Tibial nerve (tissue), 4 donors: ENCODE results near the gene CNST.

Experiments used
- EP300 ChIP-seq, 2 donors: sonication (generic); formaldehyde crosslinking; IDR thresholded peaks; one replicate each; pipeline ENCODE4 v1.6.1; 2017; ENCODE audit warnings: antibody characterized with exemption in 2 of 2, mild to moderate bottlenecking in 1 of 2
- POLR2A ChIP-seq, 2 donors: fragments of 450-650 bp; IDR thresholded peaks; one replicate each; pipeline ENCODE4 v1.6.1; 2017; ENCODE audit warnings: antibody characterized with exemption in 2 of 2, mild to moderate bottlenecking in 2 of 2, moderate library complexity in 2 of 2
- TF ChIP-seq, protein P1 (sequence below), 5 experiments: fragments of 200-600 bp in 3 of 5; fragments of 450-650 bp in 2 of 5; sonication (generic) in 3 of 5; IDR thresholded peaks; one replicate each; pipeline ENCODE4 v1.5.1; 2016 to 2019; ENCODE audit warnings: antibody characterized with exemption in 5 of 5, mild to moderate bottlenecking in 3 of 5, moderate library complexity in 2 of 5

DNA sequence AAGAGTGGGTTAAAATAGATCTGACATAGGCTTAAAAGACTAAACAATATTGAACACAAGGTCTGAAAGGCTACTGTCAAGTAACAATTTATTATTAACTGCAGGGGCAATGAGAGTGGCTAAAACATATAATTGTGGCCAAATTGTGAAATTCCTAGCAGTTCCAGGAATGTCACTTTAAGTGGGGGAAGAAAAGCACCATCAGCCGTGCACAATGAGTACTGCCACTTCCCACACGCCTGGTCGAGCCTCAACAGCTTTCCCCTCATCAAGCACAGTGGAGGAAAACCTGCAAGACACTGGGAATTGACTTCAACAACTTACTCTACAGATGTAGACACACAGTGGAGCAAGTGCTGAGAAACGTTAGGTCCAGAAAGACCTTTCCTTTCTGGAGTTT lies 16.6 kb upstream of the CNST start:
- TF ChIP-seq, protein P1, sequence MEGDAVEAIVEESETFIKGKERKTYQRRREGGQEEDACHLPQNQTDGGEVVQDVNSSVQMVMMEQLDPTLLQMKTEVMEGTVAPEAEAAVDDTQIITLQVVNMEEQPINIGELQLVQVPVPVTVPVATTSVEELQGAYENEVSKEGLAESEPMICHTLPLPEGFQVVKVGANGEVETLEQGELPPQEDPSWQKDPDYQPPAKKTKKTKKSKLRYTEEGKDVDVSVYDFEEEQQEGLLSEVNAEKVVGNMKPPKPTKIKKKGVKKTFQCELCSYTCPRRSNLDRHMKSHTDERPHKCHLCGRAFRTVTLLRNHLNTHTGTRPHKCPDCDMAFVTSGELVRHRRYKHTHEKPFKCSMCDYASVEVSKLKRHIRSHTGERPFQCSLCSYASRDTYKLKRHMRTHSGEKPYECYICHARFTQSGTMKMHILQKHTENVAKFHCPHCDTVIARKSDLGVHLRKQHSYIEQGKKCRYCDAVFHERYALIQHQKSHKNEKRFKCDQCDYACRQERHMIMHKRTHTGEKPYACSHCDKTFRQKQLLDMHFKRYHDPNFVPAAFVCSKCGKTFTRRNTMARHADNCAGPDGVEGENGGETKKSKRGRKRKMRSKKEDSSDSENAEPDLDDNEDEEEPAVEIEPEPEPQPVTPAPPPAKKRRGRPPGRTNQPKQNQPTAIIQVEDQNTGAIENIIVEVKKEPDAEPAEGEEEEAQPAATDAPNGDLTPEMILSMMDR (IDR thresholded peaks at IDR 0.05) = no peak
- TF ChIP-seq EP300 (IDR thresholded peaks at IDR 0.05) = no peak
- no peak for TF ChIP-seq POLR2A (IDR thresholded peaks at IDR 0.05)
